ENCODE data around the gene PDAP1. TPM values are rescaled to one million over a fixed set of nuclear protein-coding genes. Genes with fewer than 3 reads are reported as not detected.

Gene PDAP1
- total and polyA plus RNA-seq, 9 of the 15 experiments (the other 6 are each of a cell fraction or from before 2014, with no cell fraction given) = 10.2 to 315 (median 129) TPM

DNA sequence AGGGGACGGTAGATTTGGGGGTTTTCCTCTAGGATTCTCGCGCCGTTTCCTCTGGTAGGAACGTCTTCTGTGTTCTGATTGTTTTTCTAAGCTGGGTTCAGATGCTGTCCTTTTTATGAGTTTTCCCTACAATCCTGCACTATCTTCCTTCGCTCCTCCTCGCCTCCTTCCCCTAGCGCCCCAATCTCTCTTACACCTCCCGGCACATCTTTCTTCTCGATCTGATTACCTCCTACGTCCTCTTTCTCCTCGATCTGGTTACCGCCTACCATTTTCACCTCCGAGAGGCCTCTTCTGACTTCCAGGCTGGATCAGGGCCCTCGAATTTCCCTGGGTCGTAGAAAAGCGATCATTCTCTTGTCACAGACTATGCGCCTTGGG lies 785 bp upstream of the PDAP1 start (continued):
- TF ChIP-seq, protein P1, sequence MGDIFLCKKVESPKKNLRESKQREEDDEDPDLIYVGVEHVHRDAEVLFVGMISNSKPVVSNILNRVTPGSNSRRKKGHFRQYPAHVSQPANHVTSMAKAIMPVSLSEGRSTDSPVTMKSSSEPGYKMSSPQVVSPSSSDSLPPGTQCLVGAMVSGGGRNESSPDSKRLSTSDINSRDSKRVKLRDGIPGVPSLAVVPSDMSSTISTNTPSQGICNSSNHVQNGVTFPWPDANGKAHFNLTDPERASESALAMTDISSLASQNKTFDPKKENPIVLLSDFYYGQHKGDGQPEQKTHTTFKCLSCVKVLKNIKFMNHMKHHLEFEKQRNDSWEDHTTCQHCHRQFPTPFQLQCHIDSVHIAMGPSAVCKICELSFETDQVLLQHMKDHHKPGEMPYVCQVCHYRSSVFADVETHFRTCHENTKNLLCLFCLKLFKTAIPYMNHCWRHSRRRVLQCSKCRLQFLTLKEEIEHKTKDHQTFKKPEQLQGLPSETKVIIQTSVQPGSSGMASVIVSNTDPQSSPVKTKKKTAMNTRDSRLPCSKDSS (IDR thresholded peaks at IDR 0.05; ENCODE audit: low read depth, partially characterized antibody) = peak; percentile 12
- TF ChIP-seq NCOA1 (IDR thresholded peaks at IDR 0.05; ENCODE audit: low read depth) (peak; percentile 28; the same call in 1 of the 2 replicates), CHD1 (IDR thresholded peaks at IDR 0.05; ENCODE audit: low read length) (peak; percentile 33), ARNT (IDR thresholded peaks at IDR 0.05) (peak; percentile 15 to 19; a peak in 3 of 4 replicates), CC2D1A (IDR thresholded peaks at IDR 0.05) (peak; percentile 37; the same call in 1 of the 2 replicates), NBN (IDR thresholded peaks at IDR 0.05; ENCODE audit: low read depth) (peak; percentile 15; the same call in 1 of the 2 replicates), SNIP1 (IDR thresholded peaks at IDR 0.05; ENCODE audit: low read depth) (0 out of 2 replicates have a peak, but pooled peaks have one; percentile 14), SMARCA4 (IDR thresholded peaks at IDR 0.05) (peak; percentile 61; the same call in 1 of the 2 replicates), HLTF (IDR thresholded peaks at IDR 0.05) (peak; percentile 74; the same call in 1 of the 2 replicates), ZZZ3 (IDR thresholded peaks at IDR 0.05) (0 out of 2 replicates have a peak, but pooled peaks have one; percentile 11), ELF1 (tag; IDR thresholded peaks at IDR 0.05) (peak; percentile 30; the same call in 1 of the 2 replicates), GTF2E2 (tag; IDR thresholded peaks at IDR 0.05) (0 out of 2 replicates have a peak, but pooled peaks have one; percentile 4), KDM1A (IDR thresholded peaks at IDR 0.05) (no peak), SMARCA5 (IDR thresholded peaks at IDR 0.05) (peak; percentile 68; the same call in 1 of the 2 replicates), PHB2 (IDR thresholded peaks at IDR 0.05; ENCODE audit: low read depth) (peak; percentile 65), HDGF (IDR thresholded peaks at IDR 0.05) (peak; percentile 87; the same call in 1 of the 2 replicates), HDAC2 (IDR thresholded peaks at IDR 0.05) (peak; percentile 87), ZEB2 (IDR thresholded peaks at IDR 0.05) (peak; percentile 76), RBM25 (IDR thresholded peaks at IDR 0.05; ENCODE audit: low read depth, low read length, severe bottlenecking) (no peak), ZNF197 (CRISPR knock-in tag; IDR thresholded peaks at IDR 0.05; ENCODE audit: low read depth) (no peak), MTA2 (IDR thresholded peaks at IDR 0.05; ENCODE audit: low read depth) (peak; percentile 28), ASH1L (IDR thresholded peaks at IDR 0.05; ENCODE audit: borderline replicate concordance, low read depth, partially characterized antibody) (peak; percentile 55), ARID2 (IDR thresholded peaks at IDR 0.05) (0 out of 2 replicates have a peak, but pooled peaks have one; percentile 48)
- TF ChIP-seq, protein P2, sequence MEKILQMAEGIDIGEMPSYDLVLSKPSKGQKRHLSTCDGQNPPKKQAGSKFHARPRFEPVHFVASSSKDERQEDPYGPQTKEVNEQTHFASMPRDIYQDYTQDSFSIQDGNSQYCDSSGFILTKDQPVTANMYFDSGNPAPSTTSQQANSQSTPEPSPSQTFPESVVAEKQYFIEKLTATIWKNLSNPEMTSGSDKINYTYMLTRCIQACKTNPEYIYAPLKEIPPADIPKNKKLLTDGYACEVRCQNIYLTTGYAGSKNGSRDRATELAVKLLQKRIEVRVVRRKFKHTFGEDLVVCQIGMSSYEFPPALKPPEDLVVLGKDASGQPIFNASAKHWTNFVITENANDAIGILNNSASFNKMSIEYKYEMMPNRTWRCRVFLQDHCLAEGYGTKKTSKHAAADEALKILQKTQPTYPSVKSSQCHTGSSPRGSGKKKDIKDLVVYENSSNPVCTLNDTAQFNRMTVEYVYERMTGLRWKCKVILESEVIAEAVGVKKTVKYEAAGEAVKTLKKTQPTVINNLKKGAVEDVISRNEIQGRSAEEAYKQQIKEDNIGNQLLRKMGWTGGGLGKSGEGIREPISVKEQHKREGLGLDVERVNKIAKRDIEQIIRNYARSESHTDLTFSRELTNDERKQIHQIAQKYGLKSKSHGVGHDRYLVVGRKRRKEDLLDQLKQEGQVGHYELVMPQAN (IDR thresholded peaks at IDR 0.05; ENCODE audit: borderline replicate concordance) = peak; percentile 87
- TF ChIP-seq, protein P3, sequence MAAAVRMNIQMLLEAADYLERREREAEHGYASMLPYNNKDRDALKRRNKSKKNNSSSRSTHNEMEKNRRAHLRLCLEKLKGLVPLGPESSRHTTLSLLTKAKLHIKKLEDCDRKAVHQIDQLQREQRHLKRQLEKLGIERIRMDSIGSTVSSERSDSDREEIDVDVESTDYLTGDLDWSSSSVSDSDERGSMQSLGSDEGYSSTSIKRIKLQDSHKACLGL (CRISPR knock-in tag; IDR thresholded peaks at IDR 0.05; ENCODE audit: borderline replicate concordance, poor library complexity, severe bottlenecking) = no peak
- TF ChIP-seq, protein P4, sequence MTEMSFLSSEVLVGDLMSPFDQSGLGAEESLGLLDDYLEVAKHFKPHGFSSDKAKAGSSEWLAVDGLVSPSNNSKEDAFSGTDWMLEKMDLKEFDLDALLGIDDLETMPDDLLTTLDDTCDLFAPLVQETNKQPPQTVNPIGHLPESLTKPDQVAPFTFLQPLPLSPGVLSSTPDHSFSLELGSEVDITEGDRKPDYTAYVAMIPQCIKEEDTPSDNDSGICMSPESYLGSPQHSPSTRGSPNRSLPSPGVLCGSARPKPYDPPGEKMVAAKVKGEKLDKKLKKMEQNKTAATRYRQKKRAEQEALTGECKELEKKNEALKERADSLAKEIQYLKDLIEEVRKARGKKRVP (CRISPR knock-in tag; IDR thresholded peaks at IDR 0.05) = no peak
- TF ChIP-seq, protein P5, sequence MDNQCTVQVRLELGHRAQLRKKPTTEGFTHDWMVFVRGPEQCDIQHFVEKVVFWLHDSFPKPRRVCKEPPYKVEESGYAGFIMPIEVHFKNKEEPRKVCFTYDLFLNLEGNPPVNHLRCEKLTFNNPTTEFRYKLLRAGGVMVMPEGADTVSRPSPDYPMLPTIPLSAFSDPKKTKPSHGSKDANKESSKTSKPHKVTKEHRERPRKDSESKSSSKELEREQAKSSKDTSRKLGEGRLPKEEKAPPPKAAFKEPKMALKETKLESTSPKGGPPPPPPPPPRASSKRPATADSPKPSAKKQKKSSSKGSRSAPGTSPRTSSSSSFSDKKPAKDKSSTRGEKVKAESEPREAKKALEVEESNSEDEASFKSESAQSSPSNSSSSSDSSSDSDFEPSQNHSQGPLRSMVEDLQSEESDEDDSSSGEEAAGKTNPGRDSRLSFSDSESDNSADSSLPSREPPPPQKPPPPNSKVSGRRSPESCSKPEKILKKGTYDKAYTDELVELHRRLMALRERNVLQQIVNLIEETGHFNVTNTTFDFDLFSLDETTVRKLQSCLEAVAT (IDR thresholded peaks at IDR 0.05) = peak; percentile 82 to 87; a peak in 3 of 4 replicates

All from K562 (cell line).